ENCODE data around the gene MAN1B1. TPM values are rescaled to one million over a fixed set of nuclear protein-coding genes. Genes with fewer than 3 reads are reported as not detected.

The MAN1B1 gene
- polyA plus RNA-seq, 3 donors, result 29.3 to 38.2 (median 33.3) TPM

- no peak overlapping the region for H2AFZ ChIP-seq (ENCODE audit: insufficient read depth, low read depth, low read length, poor library complexity, severe bottlenecking)
- no peak overlapping the region for H3K9ac ChIP-seq (ENCODE audit: insufficient read depth, low read length, poor library complexity, severe bottlenecking)
- no peaks in the 10 kb centered on the region for H3K4me1 Mint-ChIP-seq
- H3K4me3 ChIP-seq (replicated peaks in 1 of 3; ENCODE audit: low read depth in 2 of 3, low read length in 3 of 3), result no peak overlapping the region
- H3K27ac ChIP-seq (ENCODE audit: low read depth in 1 of 2, low read length in 2 of 2), result no peak overlapping the region
- WGBS (ENCODE audit: insufficient coverage), result 97% methylated on average over 17 of the region's 20 CpGs
- intact Hi-C loops (cut with micrococcal nuclease), result no loop called here
- H3K27me3 Mint-ChIP-seq (ENCODE audit: low read depth in 3 of 3), result peaks cover 0 to 2% (median 0%) of the 10 kb centered on the region in 3 donors
- peaks cover 44 to 49% of the 10 kb centered on the region in 2 donors for H3K36me3 Mint-ChIP-seq
- peaks cover 72 to 82% of the 10 kb centered on the region in 2 donors for H3K36me3 ChIP-seq (replicated peaks in 1 of 2; ENCODE audit: control insufficient read depth in 1 of 2, insufficient read depth in 2 of 2, low read length in 2 of 2)
- no peaks in the 10 kb centered on the region for H3K4me1 ChIP-seq (ENCODE audit: control insufficient read depth in 1 of 2, insufficient read depth in 2 of 2, low read length in 2 of 2)
- H3K4me2 ChIP-seq (replicated peaks; ENCODE audit: extremely low read depth, low read length, poor library complexity, severe bottlenecking), result no peak overlapping the region
- H3K79me2 ChIP-seq (ENCODE audit: insufficient read depth, low read length), result no peaks in the 10 kb centered on the region
- H4K20me1 ChIP-seq (ENCODE audit: insufficient read depth, low read length), result no peaks in the 10 kb centered on the region
- H3K9me3 ChIP-seq (replicated peaks in 1 of 2; ENCODE audit: control insufficient read depth in 1 of 2, insufficient read depth in 1 of 2, low read length in 2 of 2), result peaks cover 10 to 17% of the 10 kb centered on the region in 2 donors
- DNase-seq, result no peak
- H3K27ac Mint-ChIP-seq, result peak overlapping the region in 2 of 7 donors; percentile 13 to 52
- H3K9me3 Mint-ChIP-seq, result peaks cover 0 to 3% (median 0%) of the 10 kb centered on the region in 7 donors
- H3K4me3 Mint-ChIP-seq, result no peak overlapping the region
- TF ChIP-seq, protein P1, sequence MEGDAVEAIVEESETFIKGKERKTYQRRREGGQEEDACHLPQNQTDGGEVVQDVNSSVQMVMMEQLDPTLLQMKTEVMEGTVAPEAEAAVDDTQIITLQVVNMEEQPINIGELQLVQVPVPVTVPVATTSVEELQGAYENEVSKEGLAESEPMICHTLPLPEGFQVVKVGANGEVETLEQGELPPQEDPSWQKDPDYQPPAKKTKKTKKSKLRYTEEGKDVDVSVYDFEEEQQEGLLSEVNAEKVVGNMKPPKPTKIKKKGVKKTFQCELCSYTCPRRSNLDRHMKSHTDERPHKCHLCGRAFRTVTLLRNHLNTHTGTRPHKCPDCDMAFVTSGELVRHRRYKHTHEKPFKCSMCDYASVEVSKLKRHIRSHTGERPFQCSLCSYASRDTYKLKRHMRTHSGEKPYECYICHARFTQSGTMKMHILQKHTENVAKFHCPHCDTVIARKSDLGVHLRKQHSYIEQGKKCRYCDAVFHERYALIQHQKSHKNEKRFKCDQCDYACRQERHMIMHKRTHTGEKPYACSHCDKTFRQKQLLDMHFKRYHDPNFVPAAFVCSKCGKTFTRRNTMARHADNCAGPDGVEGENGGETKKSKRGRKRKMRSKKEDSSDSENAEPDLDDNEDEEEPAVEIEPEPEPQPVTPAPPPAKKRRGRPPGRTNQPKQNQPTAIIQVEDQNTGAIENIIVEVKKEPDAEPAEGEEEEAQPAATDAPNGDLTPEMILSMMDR (IDR thresholded peaks at IDR 0.05), result no peak
- no peaks in the 10 kb centered on the region for H3K27me3 ChIP-seq (ENCODE audit: control insufficient read depth in 2 of 2, insufficient read depth in 2 of 2, low read length in 2 of 2)
These were observed 11.1 kb downstream of the MAN1B1 start for GRCh38 chr9:137097761-137098462.

DNA sequence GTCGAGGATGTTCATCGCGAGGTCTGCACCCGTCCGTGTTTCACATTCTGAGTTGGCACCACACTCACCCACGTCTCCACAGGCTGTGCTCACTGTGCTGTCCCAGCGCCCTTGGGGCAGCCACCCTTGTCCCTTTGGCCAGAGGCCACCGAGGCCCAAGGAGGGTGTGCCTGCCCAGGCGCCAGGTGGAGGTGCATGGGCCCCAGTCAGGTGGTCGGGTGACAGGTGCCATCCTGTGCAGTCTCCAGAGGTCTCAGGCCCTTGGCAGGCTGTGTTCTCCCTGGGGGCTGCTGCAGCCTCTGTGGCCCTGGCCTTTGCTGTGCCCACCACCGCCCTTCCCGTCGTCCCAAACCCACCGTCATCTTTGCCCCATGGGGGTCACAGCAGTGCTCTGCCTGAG lies 12.4 kb downstream of the MAN1B1 start:
- Histone ChIP-seq H3K4me1 (ENCODE audit: control insufficient read depth in 1 of 2, insufficient read depth in 2 of 2, low read length in 2 of 2) (no peaks in the 10 kb centered on the region), H3K36me3 (replicated peaks in 1 of 2; ENCODE audit: control insufficient read depth in 1 of 2, insufficient read depth in 2 of 2, low read length in 2 of 2) (peaks cover 85 to 88% of the 10 kb centered on the region in 2 donors), H3K9me3 (replicated peaks in 1 of 2; ENCODE audit: control insufficient read depth in 1 of 2, insufficient read depth in 1 of 2, low read length in 2 of 2) (peaks cover 10 to 27% of the 10 kb centered on the region in 2 donors), H3K4me3 (replicated peaks in 1 of 3; ENCODE audit: low read depth in 2 of 3, low read length in 3 of 3) (no peak overlapping the region), H2AFZ (ENCODE audit: insufficient read depth, low read depth, low read length, poor library complexity, severe bottlenecking) (no peak overlapping the region), H3K27ac (ENCODE audit: low read depth in 1 of 2, low read length in 2 of 2) (no peak overlapping the region), H3K9ac (ENCODE audit: insufficient read depth, low read length, poor library complexity, severe bottlenecking) (no peak overlapping the region), H3K4me2 (replicated peaks; ENCODE audit: extremely low read depth, low read length, poor library complexity, severe bottlenecking) (no peak overlapping the region), H3K27me3 (ENCODE audit: control insufficient read depth in 2 of 2, insufficient read depth in 2 of 2, low read length in 2 of 2) (no peaks in the 10 kb centered on the region), H3K79me2 (ENCODE audit: insufficient read depth, low read length) (no peaks in the 10 kb centered on the region), H4K20me1 (ENCODE audit: insufficient read depth, low read length) (no peaks in the 10 kb centered on the region)
- TF ChIP-seq, protein P1 (IDR thresholded peaks at IDR 0.05), result no peak
- Mint-ChIP-seq H3K9me3 (peaks cover 0 to 3% (median 0%) of the 10 kb centered on the region in 7 donors), H3K4me1 (no peaks in the 10 kb centered on the region), H3K36me3 (peaks cover 33 to 44% of the 10 kb centered on the region in 2 donors), H3K4me3 (no peak overlapping the region), H3K27ac (no peak overlapping the region), H3K27me3 (ENCODE audit: low read depth in 3 of 3) (peaks cover 0 to under 1% (median 0%) of the 10 kb centered on the region in 3 donors)
- no peak for DNase-seq
- intact Hi-C loops (cut with micrococcal nuclease), result no loop called here
- 95% methylated on average over 8 of the region's 14 CpGs for WGBS (ENCODE audit: insufficient coverage)
